Measurements from ENCODE around the gene RAI1. TPM values are rescaled to one million over a fixed set of nuclear protein-coding genes. Genes with fewer than 3 reads are reported as not detected.

The RAI1 gene
- total and polyA plus RNA-seq, 2 of the 13 experiments (the other 11 are each of a cell fraction or from before 2014, with no cell fraction given) = 3.4 to 5.2 TPM

DNA sequence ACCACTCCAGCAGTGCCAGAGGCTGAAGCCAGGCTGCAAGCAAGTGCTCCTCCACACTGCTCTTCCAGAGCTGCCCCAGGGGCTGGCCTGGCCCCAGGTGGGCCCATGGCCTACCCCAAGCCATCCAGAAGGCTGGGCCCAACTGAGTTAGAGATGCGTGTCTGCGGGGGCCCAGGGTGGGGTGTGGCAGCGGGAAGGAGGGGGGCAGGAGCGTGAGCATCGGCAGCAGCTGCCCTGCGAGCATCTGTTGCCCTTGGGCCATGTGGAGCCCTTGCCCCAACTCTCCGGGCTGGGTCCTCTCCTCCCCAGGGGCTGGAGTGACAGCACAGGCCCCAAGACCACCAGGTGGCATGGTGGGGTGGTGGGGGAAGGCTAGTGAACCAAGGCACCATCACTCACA, 162.8 kb downstream of the RAI1 start:
- no peak overlapping the region for H2AFZ ChIP-seq (ENCODE audit: low read length)
- BruUV-seq (replicated peaks) = no TSS peak

DNA sequence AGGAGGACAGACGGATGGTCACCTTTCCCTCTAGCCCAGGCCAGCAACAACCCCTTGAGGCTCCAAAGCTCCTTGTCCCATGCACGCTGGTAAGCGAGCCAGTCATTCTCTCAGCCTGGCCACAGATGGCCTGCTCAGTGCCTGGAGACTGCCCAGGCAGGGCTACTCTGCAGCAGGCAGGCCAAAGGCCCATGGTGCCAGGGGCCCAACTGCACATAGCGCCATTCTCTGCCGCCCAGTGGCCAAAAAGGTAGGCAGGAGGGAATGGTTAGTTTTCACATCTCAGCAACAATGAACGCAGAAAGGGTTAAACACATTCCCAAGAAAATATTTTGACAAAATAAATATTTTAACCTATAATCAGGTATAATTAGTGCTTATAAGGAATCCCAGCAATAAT, 163.2 kb downstream of the RAI1 start:
- Histone ChIP-seq H3K4me3 (replicated peaks in 1 of 3; ENCODE audit: insufficient read depth in 1 of 3, low read depth in 2 of 3, low read length in 3 of 3) (no peak overlapping the region), H3K79me2 (ENCODE audit: insufficient read depth, low read length) (no peaks in the 10 kb centered on the region), H3K4me2 (ENCODE audit: low read depth, low read length) (no peak overlapping the region), H3K27me3 (ENCODE audit: control insufficient read depth in 1 of 2, insufficient read depth in 2 of 2, low read length in 2 of 2) (no peaks in the 10 kb centered on the region; a peak in 2 of 5 replicates), H2AFZ (ENCODE audit: low read length) (no peak overlapping the region), H3K9me3 (ENCODE audit: low read length) (no peaks in the 10 kb centered on the region), H4K20me1 (ENCODE audit: insufficient read depth, low read length) (no peaks in the 10 kb centered on the region), H3K4me1 (ENCODE audit: insufficient read depth, low read length) (peaks cover 67% of the 10 kb centered on the region), H3K27ac (ENCODE audit: extremely low read length, insufficient read depth, low read length) (no peak overlapping the region), H3K36me3 (replicated peaks in 1 of 2; ENCODE audit: control insufficient read depth in 1 of 2, insufficient read depth in 2 of 2, low read length in 2 of 2) (no peaks in the 10 kb centered on the region), H3K9ac (ENCODE audit: insufficient read depth, low read depth, low read length) (no peak overlapping the region)
- CTCF ChIA-PET (ENCODE audit: low intra/inter-chr PET ratio, low total read pairs) = no interaction called here
- in situ Hi-C loops (cut with HindIII; ENCODE audit: extremely low pct_ligation_motif_present, low pct_unique_long_range_greater_than_20kb) (no loop called here), intact Hi-C loops (cut with micrococcal nuclease; ENCODE audit: unreplicated experiment) (no loop called here)
- WGBS (ENCODE audit: low lambda C conversion rate) = 41% methylated on average over 6 of the region's 6 CpGs
- BruUV-seq (replicated peaks) = no TSS peak
- POLR2A ChIA-PET = interaction anchor here (6.4 kb wide), 1 partner anchor 7 kb away, joined by 51 read pairs; the partner anchor contains the start of gene SREBF1
- no peak for FAIRE-seq
- no peak for DNase-seq (ENCODE audit: low spot score)
- no peak for ATAC-seq
- TF ChIP-seq ZNF264 (CRISPR knock-in tag; IDR thresholded peaks at IDR 0.05) (no peak), PHF8 (CRISPR knock-in tag; IDR thresholded peaks at IDR 0.05) (no peak), STAG1 (CRISPR knock-in tag; IDR thresholded peaks at IDR 0.05) (peak; percentile 22), NFYB (CRISPR knock-in tag; IDR thresholded peaks at IDR 0.05) (no peak), KLF16 (CRISPR knock-in tag; IDR thresholded peaks at IDR 0.05) (no peak), ZNF652 (CRISPR knock-in tag; IDR thresholded peaks at IDR 0.05; ENCODE audit: borderline replicate concordance, low read depth) (peak; percentile 84)
- TF ChIP-seq, protein P1, sequence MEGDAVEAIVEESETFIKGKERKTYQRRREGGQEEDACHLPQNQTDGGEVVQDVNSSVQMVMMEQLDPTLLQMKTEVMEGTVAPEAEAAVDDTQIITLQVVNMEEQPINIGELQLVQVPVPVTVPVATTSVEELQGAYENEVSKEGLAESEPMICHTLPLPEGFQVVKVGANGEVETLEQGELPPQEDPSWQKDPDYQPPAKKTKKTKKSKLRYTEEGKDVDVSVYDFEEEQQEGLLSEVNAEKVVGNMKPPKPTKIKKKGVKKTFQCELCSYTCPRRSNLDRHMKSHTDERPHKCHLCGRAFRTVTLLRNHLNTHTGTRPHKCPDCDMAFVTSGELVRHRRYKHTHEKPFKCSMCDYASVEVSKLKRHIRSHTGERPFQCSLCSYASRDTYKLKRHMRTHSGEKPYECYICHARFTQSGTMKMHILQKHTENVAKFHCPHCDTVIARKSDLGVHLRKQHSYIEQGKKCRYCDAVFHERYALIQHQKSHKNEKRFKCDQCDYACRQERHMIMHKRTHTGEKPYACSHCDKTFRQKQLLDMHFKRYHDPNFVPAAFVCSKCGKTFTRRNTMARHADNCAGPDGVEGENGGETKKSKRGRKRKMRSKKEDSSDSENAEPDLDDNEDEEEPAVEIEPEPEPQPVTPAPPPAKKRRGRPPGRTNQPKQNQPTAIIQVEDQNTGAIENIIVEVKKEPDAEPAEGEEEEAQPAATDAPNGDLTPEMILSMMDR (CRISPR knock-in tag; IDR thresholded peaks at IDR 0.05) = peak; percentile 36; the same call in 1 of the 2 replicates
- TF ChIP-seq, protein P2, sequence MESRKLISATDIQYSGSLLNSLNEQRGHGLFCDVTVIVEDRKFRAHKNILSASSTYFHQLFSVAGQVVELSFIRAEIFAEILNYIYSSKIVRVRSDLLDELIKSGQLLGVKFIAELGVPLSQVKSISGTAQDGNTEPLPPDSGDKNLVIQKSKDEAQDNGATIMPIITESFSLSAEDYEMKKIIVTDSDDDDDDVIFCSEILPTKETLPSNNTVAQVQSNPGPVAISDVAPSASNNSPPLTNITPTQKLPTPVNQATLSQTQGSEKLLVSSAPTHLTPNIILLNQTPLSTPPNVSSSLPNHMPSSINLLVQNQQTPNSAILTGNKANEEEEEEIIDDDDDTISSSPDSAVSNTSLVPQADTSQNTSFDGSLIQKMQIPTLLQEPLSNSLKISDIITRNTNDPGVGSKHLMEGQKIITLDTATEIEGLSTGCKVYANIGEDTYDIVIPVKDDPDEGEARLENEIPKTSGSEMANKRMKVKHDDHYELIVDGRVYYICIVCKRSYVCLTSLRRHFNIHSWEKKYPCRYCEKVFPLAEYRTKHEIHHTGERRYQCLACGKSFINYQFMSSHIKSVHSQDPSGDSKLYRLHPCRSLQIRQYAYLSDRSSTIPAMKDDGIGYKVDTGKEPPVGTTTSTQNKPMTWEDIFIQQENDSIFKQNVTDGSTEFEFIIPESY (CRISPR knock-in tag; IDR thresholded peaks at IDR 0.05) = peak; percentile 99

More for the DNA sequence above, 162.8 kb downstream of the RAI1 start:
- FAIRE-seq (no peak), ATAC-seq (no peak), DNase-seq (ENCODE audit: low spot score) (no peak)
- no peaks in the 10 kb centered on the region for H3K9me3 ChIP-seq (ENCODE audit: low read length)
- no peak overlapping the region for H3K27ac ChIP-seq (ENCODE audit: extremely low read length, insufficient read depth, low read length)
- peaks cover 67% of the 10 kb centered on the region for H3K4me1 ChIP-seq (ENCODE audit: insufficient read depth, low read length)
- WGBS (ENCODE audit: low lambda C conversion rate) = 76% methylated on average over 7 of the region's 7 CpGs
- no peak overlapping the region for H3K4me3 ChIP-seq (replicated peaks in 1 of 3; ENCODE audit: insufficient read depth in 1 of 3, low read depth in 2 of 3, low read length in 3 of 3)
- ChIA-PET CTCF (ENCODE audit: low intra/inter-chr PET ratio, low total read pairs) (no interaction called here), POLR2A (no interaction called here)
- no peaks in the 10 kb centered on the region for H3K79me2 ChIP-seq (ENCODE audit: insufficient read depth, low read length)
- H3K4me2 ChIP-seq (ENCODE audit: low read depth, low read length) = no peak overlapping the region
- in situ Hi-C loops (cut with HindIII; ENCODE audit: extremely low pct_ligation_motif_present, low pct_unique_long_range_greater_than_20kb) (no loop called here), intact Hi-C loops (cut with micrococcal nuclease; ENCODE audit: unreplicated experiment) (no loop called here)
- H3K27me3 ChIP-seq (ENCODE audit: control insufficient read depth in 1 of 2, insufficient read depth in 2 of 2, low read length in 2 of 2) = no peaks in the 10 kb centered on the region; a peak in 2 of 5 replicates
- H3K36me3 ChIP-seq (replicated peaks in 1 of 2; ENCODE audit: control insufficient read depth in 1 of 2, insufficient read depth in 2 of 2, low read length in 2 of 2) = no peaks in the 10 kb centered on the region
- no peaks in the 10 kb centered on the region for H4K20me1 ChIP-seq (ENCODE audit: insufficient read depth, low read length)
- no peak overlapping the region for H3K9ac ChIP-seq (ENCODE audit: insufficient read depth, low read depth, low read length)
- TF ChIP-seq ZSCAN9 (CRISPR knock-in tag; IDR thresholded peaks at IDR 0.05; ENCODE audit: borderline replicate concordance) = no peak
- TF ChIP-seq ZNF546 (CRISPR knock-in tag; conservative IDR thresholded peaks at IDR 0.05) = no peak
- TF ChIP-seq, protein P3, sequence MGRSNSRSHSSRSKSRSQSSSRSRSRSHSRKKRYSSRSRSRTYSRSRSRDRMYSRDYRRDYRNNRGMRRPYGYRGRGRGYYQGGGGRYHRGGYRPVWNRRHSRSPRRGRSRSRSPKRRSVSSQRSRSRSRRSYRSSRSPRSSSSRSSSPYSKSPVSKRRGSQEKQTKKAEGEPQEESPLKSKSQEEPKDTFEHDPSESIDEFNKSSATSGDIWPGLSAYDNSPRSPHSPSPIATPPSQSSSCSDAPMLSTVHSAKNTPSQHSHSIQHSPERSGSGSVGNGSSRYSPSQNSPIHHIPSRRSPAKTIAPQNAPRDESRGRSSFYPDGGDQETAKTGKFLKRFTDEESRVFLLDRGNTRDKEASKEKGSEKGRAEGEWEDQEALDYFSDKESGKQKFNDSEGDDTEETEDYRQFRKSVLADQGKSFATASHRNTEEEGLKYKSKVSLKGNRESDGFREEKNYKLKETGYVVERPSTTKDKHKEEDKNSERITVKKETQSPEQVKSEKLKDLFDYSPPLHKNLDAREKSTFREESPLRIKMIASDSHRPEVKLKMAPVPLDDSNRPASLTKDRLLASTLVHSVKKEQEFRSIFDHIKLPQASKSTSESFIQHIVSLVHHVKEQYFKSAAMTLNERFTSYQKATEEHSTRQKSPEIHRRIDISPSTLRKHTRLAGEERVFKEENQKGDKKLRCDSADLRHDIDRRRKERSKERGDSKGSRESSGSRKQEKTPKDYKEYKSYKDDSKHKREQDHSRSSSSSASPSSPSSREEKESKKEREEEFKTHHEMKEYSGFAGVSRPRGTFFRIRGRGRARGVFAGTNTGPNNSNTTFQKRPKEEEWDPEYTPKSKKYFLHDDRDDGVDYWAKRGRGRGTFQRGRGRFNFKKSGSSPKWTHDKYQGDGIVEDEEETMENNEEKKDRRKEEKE (IDR thresholded peaks at IDR 0.05) = no peak

Data from HepG2 (cell line).